Measurements from ENCODE around the gene TBC1D5.

TBC1D5 gene

DNA sequence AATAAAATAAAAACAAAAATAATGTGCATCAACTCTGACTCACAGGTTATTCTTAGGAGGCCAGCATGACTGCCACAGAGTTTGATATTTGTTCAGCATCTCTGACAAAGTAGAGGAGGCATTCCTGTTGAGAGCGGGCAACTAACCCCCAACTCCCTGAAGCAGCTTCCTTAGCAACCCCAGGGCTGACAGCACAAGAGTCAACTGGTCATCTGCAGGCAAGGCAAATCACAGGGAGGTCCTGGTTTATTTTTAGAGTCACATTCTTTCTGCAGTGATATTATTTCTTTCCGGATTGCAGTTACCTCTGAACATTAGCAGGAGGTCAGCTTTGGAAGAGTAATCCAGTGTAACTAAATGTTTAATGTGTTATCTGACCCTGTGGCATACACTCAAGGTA is 584.7 kb downstream of the TBC1D5 start:
- peak; percentile 83 for DNase-seq

DNA sequence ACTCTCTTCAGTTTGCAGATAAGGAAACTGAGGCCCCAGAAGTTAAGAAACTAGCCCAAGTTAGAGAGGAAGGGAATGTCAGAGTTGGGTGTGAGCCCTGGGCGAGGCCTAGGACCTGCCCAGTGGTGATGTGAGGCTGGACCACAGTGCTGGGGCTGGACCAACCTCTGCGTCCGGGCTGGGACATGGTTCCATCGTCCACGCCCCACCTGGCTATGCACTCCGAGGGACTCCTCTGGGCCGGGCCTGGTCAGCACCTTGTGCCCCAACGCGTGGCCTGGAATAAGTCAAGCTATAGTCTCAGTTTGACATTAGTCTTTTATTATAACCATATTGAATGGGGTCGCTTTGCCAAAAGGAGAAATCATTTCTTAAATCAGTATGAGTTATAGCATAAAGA is 585.6 kb downstream of the TBC1D5 start:
- no peak for DNase-seq

- no peak for DNase-seq
These were observed 586.5 kb downstream of the TBC1D5 start for GRCh38 chr3:17155951-17156350.

GRCh38 chr3:17154941-17155340 is 587.5 kb downstream of the TBC1D5 start:
- DNase-seq: no peak

DNA sequence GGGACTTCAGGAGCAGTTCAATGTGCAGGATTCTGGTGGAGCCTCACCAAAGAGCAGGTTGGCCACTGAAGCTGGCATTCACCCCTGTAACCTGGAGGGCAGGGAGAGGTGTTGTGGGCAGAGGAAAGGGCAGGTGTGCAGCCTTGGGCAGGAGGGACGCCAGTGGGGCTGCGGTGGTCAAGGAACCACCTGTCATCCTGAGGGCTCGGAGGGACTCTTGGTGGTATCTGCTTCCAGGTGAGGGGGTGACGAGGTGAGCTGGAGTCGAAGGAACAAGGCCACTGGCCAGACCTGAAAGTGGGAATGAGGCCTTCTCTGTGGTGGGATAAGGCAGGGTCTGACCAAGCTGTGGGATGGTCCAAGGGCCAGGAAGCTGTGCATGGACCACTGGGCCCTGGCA is 588.2 kb downstream of the TBC1D5 start:
- DNase-seq: no peak

DNA sequence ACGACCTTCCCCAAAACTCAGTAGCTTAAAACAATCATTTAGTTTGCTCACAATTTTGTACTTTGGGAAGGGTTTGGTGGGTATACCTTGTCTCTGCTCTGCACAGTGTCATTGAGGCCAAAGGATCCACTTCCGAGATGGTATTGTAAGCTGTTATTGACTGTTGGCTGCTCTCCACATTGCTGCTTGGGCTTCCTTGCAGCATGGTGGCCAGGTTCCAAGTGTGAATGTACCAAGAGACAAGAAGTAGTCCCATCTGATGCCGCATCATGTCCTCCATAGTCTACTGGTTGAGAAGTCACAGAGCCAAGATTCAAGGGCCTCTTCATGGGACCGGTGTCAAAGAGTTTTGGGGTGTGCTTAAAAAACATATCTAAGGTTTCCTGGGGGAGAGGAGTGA is 589.2 kb downstream of the TBC1D5 start:
- DNase-seq: no peak

DNA sequence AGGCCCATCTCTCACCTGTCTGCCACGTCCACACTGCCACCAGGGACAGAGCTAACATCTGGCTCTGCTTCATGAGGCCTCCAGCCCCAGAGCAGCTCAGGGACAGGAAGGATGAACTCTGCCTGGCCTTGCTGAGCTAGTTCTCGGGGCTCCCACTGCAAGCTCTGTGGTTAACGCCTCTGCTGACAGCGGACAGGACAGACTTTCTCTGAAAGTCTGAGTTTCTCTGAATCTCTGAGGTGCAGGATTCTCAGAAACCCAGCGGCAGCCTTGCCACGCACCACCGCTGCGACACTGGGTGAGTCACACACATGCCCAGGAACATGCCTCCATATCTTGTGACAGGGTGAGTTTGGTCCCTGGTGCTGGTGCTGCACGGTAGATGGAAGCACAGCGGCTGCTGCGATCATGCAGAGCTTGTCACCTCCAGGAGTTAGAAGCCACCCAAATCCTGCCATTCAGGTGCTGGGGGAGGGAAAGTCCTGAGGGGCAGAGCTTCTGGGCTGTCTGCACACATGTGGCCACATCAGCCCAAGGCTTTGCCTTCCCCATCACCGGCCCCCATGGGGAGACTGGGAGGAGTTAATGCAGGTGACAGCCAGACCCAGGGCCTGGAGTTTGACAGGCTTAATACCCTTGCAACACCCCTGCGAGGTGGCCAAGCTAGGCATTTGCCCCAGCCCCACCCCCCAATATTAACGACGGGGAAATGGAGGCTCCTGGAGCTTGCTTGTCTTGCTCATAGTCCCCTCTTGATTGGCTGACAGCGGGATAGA is 590.6 kb downstream of the TBC1D5 start:
- peak; percentile 14 for DNase-seq

DNA sequence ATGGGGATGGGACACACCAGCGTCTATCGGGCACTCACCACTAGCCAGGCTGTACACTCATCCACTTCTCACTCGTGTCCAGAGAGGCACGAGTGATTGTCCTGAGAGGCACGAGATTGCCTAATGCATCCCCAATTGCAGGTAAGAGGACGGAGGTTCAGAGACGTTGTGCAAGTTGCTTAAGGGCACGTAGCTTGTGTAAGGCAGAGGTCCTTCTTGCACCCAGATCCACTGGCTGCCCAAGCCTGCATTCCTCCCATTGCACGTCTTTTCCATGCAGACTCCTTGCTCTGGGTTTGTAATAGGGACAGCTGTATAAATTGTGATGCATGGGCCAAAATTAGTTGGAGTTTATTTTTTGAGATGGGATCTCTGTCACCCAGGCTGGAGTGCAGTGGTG is 593.4 kb downstream of the TBC1D5 start:
- DNase-seq: no peak

- no peak for DNase-seq
These were observed 597.8 kb downstream of the TBC1D5 start for GRCh38 chr3:17144665-17144993.

DNA sequence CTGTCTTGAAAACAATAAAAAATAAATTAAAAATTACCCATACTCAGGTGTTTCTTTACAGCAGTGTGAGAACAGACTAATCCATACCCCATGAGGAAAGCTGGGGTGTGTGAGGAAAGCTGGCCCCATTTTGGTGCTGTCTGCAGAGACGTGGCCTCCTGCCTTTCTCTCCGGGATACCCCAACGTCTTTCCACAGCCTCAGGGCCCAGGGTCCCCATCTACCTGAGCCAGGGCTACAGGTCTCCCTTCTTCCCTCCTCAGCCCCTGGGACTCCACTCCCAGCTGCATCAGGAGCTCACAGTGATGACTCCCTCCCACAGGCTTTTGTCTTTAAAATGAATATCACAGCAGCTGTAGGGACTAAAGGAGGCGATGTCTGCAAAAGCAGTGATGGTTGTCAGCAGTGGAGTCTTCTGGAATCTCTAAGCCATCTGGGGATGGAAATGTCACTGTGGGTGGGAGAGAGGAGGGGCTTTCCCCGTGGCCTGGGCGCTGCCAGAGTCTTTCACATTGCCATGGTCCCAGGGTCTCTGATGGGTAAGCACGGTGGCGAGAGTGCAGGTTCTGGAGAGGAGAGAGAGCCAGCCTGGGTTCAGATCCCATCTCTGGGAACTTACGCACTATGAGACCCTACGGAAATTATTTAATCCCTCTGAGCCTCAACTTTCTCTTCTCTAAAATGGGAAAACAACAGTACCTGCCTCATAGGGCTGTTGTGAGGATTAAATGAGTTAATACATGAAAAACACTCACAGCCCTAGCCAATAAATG is 598.4 kb downstream of the TBC1D5 start:
- no peak for DNase-seq

DNA sequence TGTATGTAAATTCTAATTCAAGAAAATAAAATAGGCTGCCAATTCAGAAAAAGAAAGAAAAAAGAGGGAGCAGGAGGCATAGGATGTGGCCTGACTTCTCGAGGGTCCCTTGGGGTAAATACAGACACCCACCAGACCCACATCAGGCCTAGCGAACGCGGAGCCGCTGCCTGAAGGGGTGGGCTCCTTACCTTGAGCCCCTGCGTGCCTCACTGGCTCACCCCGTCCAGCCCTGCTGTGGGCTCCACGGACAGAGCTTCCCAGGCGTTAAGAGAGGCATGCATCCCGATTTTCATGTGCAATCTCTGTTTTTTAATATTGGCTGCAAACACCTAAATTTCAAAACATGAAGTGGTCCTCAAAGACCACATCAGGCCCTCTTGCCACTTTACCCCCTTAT is 599.9 kb downstream of the TBC1D5 start:
- DNase-seq: no peak

GRCh38 chr3:17141699-17142098 is 600.7 kb downstream of the TBC1D5 start:
- DNase-seq: no peak

DNA sequence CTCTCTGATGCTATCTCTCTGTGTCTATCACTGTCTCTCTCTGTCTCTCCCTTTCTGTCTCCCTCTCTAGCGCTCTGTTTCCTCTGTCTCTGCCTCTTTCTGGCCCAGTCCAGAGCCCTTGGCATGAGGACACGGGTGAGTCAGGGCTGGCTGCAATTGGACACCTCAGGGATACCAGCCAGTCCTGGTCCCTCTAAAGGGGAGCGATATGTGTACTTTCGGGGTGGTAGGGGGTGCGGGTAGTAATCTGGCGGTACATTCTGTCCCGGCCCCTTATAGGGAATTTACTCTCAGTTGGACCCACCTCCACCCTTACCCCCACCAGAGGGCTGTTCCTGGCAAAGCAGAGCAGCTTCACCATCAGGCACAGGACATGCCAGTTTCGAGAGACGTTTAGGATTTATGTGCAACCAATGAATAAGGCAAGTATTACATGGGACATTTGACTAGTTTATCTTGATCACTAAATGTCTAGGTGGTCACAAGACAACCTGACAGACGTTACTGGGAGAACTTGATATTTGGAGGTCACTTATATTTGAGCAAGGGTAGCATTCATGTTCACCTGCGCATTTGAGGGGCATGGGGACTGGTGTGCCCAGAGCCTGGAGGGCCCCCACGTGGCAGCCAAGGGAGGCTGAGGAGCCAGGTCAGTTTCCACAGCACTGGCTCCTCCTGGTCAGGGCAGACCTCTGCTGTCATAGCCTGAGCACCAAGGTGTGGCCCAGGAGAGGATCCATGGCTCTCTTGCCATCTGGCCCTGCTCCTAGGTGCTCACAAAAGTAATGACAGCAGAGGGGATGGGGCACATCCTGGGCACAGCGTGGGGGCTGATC is 601.5 kb downstream of the TBC1D5 start:
- no peak for DNase-seq

- DNase-seq: no peak
These were observed 604.0 kb downstream of the TBC1D5 start for GRCh38 chr3:17138246-17139039.

- DNase-seq: no peak
These were observed 605.1 kb downstream of the TBC1D5 start for GRCh38 chr3:17137321-17137826.

DNA sequence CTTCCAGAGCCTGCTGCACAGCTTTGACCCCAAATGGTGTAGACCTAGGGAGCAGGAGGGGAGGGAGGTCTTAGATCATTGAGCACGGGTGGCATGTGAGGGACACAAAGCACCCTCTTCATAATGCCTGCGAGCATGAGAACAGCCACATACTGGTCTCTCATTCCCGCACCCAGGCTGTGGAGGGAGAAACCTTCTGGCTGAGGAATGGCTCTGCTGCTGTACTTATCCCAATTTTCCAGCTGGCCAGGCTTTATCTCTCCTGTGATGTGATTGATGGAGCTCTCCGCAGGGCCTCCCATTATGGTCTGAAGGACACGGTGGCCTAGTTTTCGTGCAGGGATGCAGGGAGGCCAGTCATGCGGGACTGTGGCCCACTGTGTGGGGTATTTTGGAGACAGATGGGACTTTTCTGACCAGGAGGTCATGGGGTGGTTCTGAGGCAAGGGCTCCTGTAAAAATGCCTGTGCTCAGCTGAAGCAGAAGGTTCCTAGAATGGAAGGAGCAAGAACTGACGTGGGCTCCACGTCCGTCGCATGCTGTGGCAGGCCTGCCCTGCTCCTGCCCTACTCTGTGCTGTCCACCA is 606.2 kb downstream of the TBC1D5 start:
- no peak for DNase-seq

DNA sequence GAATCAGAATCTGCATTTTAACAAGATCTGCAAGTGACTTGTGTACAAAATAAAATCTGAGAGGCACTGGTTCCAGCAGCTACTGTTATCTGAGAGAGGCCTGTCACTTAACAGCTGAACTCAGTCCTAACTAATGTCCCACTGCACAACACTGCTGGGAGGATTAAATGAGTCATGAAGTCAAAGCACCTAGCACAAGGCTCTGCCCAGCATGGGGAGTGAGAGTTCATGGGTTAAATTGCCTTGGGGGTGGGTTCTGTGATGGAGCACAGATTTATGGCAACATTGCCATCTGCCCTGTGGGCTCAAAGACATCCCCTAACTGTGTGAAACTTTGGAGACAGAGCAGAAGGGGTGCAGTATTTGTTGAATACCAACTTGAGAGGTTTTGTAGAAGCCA is 606.7 kb downstream of the TBC1D5 start:
- no peak for DNase-seq

DNA sequence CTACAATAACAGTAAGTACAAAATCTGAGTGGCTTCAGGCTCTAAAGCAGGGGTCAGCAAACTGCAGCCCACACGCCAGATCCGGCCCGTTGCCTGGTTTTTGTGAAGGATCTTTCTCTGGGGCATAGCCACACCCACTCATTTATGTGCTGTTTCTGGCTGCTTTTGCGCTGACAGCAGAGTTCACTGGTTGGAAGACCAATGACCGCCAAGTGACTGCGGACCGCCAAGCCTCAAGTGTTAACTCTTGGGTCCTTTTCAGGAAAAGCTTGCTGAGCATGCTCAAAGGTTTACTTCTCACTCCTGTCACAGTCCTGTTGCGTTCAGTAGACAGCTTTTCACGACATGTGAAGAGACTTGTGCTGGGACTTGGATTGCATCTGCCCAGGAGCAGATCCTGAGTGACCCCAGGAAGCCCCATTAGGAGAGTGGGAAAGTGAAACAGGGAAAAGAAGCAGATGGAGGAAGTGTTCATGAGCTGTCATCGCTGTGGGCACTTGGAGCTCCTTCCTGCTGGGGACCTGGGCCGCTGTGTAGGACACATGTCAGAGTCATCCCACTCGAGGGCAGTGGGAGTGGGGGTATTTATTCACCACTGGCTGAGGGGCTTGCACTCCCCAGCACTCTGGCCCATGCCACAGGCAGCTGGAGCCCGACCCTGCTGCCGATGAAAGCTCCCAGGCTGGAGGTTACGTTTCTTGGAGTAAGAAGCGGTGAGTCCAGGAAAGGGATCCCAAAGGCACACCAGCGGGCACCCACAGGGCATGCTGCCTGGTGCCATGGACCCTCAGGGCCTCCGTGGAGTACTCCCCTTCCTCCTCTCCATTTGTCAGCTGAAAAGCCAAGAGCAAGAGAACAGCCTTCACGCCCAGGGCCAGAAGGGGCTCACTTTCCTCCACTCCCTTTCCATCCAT is 608.5 kb downstream of the TBC1D5 start:
- DNase-seq: no peak

GRCh38 chr3:17132286-17133115 is 609.9 kb downstream of the TBC1D5 start:
- no peak for DNase-seq

DNA sequence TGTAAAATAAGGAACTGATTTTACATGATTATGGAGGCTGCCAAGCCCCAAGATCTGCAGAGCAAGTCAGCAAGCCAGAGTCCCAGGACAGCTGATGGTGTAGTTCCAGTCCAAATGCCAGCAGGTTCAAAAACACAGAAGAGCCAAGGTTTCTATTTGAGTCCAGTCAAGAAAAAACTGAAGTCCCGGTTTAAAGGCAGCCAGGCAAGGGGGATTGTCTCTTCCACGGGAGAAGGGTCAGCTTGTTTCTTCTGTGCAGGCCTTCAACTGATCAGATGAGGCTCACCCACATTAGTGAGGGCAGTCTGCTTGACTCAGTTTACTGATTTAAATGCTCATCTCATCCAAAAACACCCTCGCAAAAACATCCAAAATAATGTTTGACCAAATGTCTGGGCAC is 611.5 kb downstream of the TBC1D5 start:
- no peak for DNase-seq
